Tibial nerve (tissue), 4 donors: Measurements from ENCODE around the gene INF2. TPM values are rescaled to one million over a fixed set of nuclear protein-coding genes. Genes with fewer than 3 reads are reported as not detected.

Experiments
- DNase-seq, 2 donors: peaks; one replicate each; pipeline ENCODE4 v3.0.0-alpha.2; 2019; ENCODE audit warnings: low spot score in 2 of 2
- H3K27ac ChIP-seq, 4 donors: fragments of 200-600 bp; sonication (generic) in 3 of 4; one replicate each; pipeline ENCODE4 v1.5.1; 2017 to 2019; ENCODE audit warnings: mild to moderate bottlenecking in 1 of 4
- H3K27me3 ChIP-seq, 2 donors: fragments of 200-600 bp; sonication (generic) in 1 of 2; one replicate each; pipeline versions ENCODE4 v1.5.1 to v1.6.0; 2017 to 2019
- H3K36me3 ChIP-seq, 3 donors: fragments of 200-600 bp; sonication (generic); one replicate each; pipeline ENCODE4 v1.5.1; 2018 to 2019
- H3K4me1 ChIP-seq, 4 donors: fragments of 200-600 bp; sonication (generic) in 3 of 4; one replicate each; pipeline ENCODE4 v1.5.1; 2017 to 2019
- H3K4me3 ChIP-seq, 4 donors: fragments of 200-600 bp; sonication (generic) in 3 of 4; one replicate each; pipeline ENCODE4 v1.5.1; 2017 to 2019; ENCODE audit warnings: mild to moderate bottlenecking in 1 of 4, moderate library complexity in 1 of 4
- H3K9me3 ChIP-seq, 4 donors: fragments of 200-600 bp; sonication (generic) in 3 of 4; one replicate each; pipeline ENCODE4 v1.5.1; 2017 to 2019
- EP300 ChIP-seq, 2 donors: sonication (generic); formaldehyde crosslinking; IDR thresholded peaks; one replicate each; pipeline ENCODE4 v1.6.1; 2017; ENCODE audit warnings: antibody characterized with exemption in 2 of 2, mild to moderate bottlenecking in 1 of 2
- POLR2A ChIP-seq, 2 donors: fragments of 450-650 bp; IDR thresholded peaks; one replicate each; pipeline ENCODE4 v1.6.1; 2017; ENCODE audit warnings: antibody characterized with exemption in 2 of 2, mild to moderate bottlenecking in 2 of 2, moderate library complexity in 2 of 2
- WGBS, 2 donors: methylation state at CpG; one replicate each; pipeline ENCODE4 v1.1.5; 2018; 5-methylcytosine and 5-hydroxymethylcytosine counted together
- total RNA-seq, 4 donors: library from RNA; depleted of rRNA; stranded (reverse); fragments of >200 nt; gene quantifications; one replicate each; pipeline ENCODE4 v1.1.0, GENCODE V29; 2016
- TF ChIP-seq, protein P1 (sequence below), 5 experiments: fragments of 200-600 bp in 3 of 5; fragments of 450-650 bp in 2 of 5; sonication (generic) in 3 of 5; IDR thresholded peaks; one replicate each; pipeline ENCODE4 v1.5.1; 2016 to 2019; ENCODE audit warnings: antibody characterized with exemption in 5 of 5, mild to moderate bottlenecking in 3 of 5, moderate library complexity in 2 of 5

INF2 gene
- total RNA-seq, 4 donors from 2014 or later, result 217 to 256 (median 239) TPM

DNA sequence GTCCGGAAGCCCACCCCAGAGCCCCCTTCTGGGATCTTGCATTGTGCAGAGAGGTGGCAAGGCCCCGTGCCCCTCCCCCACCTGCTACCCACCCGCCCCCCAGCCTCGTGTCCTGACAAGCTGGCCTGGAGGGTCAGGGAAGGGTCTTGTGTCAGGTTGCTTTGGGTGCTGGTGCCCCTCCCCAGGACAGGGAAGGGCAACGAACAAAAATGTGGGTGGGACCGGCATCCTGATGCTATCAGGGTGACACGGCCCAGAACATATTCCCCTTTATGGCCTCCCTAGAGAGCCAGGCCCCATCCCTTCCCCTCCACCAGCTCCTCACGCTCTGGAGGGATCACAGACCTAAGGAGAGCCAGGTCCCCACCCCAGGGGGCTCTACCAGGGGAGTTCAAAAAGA lies 46.1 kb upstream of the INF2 start:
- TF ChIP-seq EP300 (IDR thresholded peaks at IDR 0.05) (no peak), POLR2A (IDR thresholded peaks at IDR 0.05) (no peak)
- TF ChIP-seq, protein P1, sequence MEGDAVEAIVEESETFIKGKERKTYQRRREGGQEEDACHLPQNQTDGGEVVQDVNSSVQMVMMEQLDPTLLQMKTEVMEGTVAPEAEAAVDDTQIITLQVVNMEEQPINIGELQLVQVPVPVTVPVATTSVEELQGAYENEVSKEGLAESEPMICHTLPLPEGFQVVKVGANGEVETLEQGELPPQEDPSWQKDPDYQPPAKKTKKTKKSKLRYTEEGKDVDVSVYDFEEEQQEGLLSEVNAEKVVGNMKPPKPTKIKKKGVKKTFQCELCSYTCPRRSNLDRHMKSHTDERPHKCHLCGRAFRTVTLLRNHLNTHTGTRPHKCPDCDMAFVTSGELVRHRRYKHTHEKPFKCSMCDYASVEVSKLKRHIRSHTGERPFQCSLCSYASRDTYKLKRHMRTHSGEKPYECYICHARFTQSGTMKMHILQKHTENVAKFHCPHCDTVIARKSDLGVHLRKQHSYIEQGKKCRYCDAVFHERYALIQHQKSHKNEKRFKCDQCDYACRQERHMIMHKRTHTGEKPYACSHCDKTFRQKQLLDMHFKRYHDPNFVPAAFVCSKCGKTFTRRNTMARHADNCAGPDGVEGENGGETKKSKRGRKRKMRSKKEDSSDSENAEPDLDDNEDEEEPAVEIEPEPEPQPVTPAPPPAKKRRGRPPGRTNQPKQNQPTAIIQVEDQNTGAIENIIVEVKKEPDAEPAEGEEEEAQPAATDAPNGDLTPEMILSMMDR (IDR thresholded peaks at IDR 0.05), result no peak
- 54 to 66% methylated on average over 8 of the region's 8 CpGs for WGBS, 2 donors

DNA sequence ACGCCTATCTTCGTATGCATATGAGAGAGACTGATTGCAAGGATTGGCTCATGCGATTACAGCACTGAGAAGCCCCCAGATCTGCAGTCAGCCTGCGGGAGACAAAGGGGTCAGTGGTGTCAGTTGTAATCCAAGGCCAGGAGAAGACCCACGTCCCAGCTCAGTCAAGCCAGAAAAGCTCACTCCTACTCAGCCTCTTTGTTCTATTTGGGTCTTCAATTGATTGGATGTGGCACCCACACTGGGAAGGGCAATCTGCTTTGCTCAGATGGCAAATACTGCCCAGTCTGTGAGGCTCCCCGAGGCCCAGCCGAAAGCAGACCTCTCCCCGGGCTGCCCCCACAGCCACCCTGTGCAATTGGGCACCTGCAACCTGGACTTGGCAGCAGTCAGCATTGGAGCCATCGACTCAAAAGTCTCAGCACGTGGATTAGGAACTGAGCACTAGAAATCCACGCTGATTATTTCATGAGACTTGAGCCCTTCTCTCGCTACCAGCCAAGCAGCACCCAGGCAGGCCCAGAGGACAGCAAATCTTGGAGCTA lies 45.3 kb upstream of the INF2 start:
- DNase-seq, result no peak
- Histone ChIP-seq H3K27ac (no peak overlapping the region), H3K9me3 (peaks cover 0 to 11% (median 0%) of the 10 kb centered on the region in 4 donors), H3K36me3 (no peaks in the 10 kb centered on the region), H3K4me3 (no peak overlapping the region), H3K4me1 (peaks cover 0 to 8% (median 0%) of the 10 kb centered on the region in 4 donors), H3K27me3 (peaks cover 0 to 9% of the 10 kb centered on the region in 2 donors)
- no peak for TF ChIP-seq EP300 (IDR thresholded peaks at IDR 0.05)
- no peak for TF ChIP-seq POLR2A (IDR thresholded peaks at IDR 0.05)
- TF ChIP-seq, protein P1 (IDR thresholded peaks at IDR 0.05), result no peak
- 75 to 83% methylated on average over 12 of the region's 12 CpGs for WGBS, 2 donors

More for the DNA sequence above, 46.1 kb upstream of the INF2 start:
- no peak overlapping the region for H3K27ac ChIP-seq
- peaks cover 0 to 9% of the 10 kb centered on the region in 2 donors for H3K27me3 ChIP-seq
- DNase-seq, result no peak
- peaks cover 0 to 11% (median 0%) of the 10 kb centered on the region in 4 donors for H3K9me3 ChIP-seq
- peaks cover 0 to 8% (median 0%) of the 10 kb centered on the region in 4 donors for H3K4me1 ChIP-seq
- no peaks in the 10 kb centered on the region for H3K36me3 ChIP-seq
- H3K4me3 ChIP-seq, result no peak overlapping the region

DNA sequence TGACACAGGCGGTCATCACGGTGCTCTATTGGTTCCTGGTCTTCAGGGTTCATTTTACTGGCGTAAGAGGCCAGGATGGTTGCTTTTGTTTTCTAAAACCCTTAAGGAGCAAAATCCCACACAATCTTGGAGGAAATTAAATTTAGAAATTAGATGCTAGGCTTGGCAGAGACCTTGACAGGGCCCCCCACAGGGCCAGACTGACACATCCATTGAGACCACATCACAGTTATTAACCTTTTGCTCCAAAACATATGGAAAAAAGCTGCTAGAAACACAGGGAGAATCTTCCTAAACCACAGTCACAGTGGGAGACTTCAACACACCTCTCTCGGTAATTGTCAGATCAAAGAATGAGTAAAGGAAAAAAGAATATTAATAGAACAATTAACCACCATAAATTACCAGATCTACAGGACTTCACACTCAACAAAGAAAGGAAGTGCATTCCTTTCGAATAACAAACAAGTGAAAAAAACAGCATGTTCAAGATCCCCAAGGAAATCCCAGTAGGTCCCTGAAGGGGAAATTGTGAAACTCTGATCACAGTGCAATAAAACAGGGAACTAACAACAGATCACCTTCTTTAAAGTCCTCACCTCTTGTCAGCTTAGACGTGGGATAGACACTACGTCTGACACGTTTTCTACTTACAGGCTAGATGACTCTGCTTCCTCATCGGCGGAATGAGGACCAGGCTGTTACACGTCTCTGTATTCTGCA lies 44.6 kb upstream of the INF2 start:
- Histone ChIP-seq H3K36me3 (no peaks in the 10 kb centered on the region), H3K4me1 (peaks cover 0 to 9% (median under 1%) of the 10 kb centered on the region in 4 donors), H3K27ac (no peak overlapping the region), H3K9me3 (peaks cover 0 to 11% (median 0%) of the 10 kb centered on the region in 4 donors), H3K4me3 (no peak overlapping the region), H3K27me3 (peaks cover 0 to 7% of the 10 kb centered on the region in 2 donors)
- no peak for DNase-seq
- WGBS, 2 donors, result 67 to 73% methylated on average over 11 of the region's 11 CpGs
- TF ChIP-seq, protein P1 (IDR thresholded peaks at IDR 0.05), result no peak
- TF ChIP-seq POLR2A (IDR thresholded peaks at IDR 0.05), result no peak
- TF ChIP-seq EP300 (IDR thresholded peaks at IDR 0.05), result no peak

DNA sequence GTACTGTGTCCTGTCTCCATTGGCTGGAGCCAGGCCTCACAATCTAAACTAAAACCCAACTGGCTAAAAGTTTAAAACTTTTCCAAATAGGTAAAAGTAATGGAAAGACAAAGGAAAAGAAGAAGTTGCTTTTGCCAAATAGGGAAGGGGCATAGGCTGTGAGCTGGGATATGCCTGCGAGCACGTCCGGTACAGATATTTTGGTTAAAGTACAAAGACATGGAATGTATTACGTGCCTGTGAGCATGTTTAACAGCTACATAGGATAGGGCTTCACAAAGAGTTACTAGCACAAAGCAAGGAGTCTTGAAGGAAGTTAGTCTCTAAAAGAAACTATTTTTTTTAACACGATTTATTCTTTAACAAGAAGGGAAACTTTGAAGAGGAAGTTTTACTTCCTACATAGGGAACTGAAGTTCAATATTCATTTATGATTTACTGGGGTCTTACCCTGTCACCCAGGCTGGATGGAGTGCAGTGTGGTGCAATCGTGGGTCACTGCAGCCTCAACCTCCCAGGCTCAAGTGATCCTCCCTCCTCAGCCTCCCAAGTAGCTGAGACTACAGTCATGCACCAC lies 41.9 kb upstream of the INF2 start:
- H3K36me3 ChIP-seq, result no peaks in the 10 kb centered on the region
- H3K27me3 ChIP-seq, result no peaks in the 10 kb centered on the region
- H3K4me1 ChIP-seq, result peaks cover 0 to 16% (median 10%) of the 10 kb centered on the region in 4 donors
- H3K27ac ChIP-seq, result no peak overlapping the region
- no peak overlapping the region for H3K4me3 ChIP-seq
- TF ChIP-seq EP300 (IDR thresholded peaks at IDR 0.05), result no peak
- TF ChIP-seq, protein P1 (IDR thresholded peaks at IDR 0.05), result no peak
- no peak for TF ChIP-seq POLR2A (IDR thresholded peaks at IDR 0.05)
- peaks cover 0 to 11% (median 0%) of the 10 kb centered on the region in 4 donors for H3K9me3 ChIP-seq
- WGBS, 2 donors, result 74 to 78% methylated on average over 6 of the region's 6 CpGs
- no peak for DNase-seq
